CD4-positive, CD25-positive, alpha-beta regulatory T cell (primary cell): ENCODE results near the gene FAM219A. TPM values are rescaled to one million over a fixed set of nuclear protein-coding genes. Genes with fewer than 3 reads are reported as not detected.
"Not testable (repeated sequence)": the region's sequence is repeated elsewhere in the genome, so short reads cannot be mapped to it uniquely, and the experiment has no call there.

Experiments used
- ATAC-seq, 2 donors: fragments of 150-1000 bp; cut with Tn5 transposase; one replicate each; pipeline ENCODE4 v1.10.0; 2021; ENCODE audit warnings: low read depth in 2 of 2, moderate number of reproducible peaks in 2 of 2, moderate library complexity in 1 of 2
- DNase-seq, 3 donors: peaks; one replicate each; pipeline versions ENCODE4 v3.0.0 to v3.0.0-alpha.2; 2012 to 2022; ENCODE audit warnings: mixed read lengths in 1 of 3
- H3K27ac ChIP-seq: one replicate; pipeline ENCODE4 v1.7.0; 2013; ENCODE audit warnings: mild to moderate bottlenecking, low read length; ENCODE audit not compliant: insufficient read depth, poor library complexity, severe bottlenecking
- H3K27me3 ChIP-seq: one replicate; pipeline ENCODE4 v1.7.0; 2013; ENCODE audit warnings: low read length; ENCODE audit not compliant: control insufficient read depth, insufficient read depth
- H3K36me3 ChIP-seq: one replicate; pipeline ENCODE4 v1.7.0; 2013; ENCODE audit warnings: mild to moderate bottlenecking, low read length, moderate library complexity; ENCODE audit not compliant: control insufficient read depth, insufficient read depth
- H3K4me1 ChIP-seq: 2 replicates; pipeline ENCODE4 v1.7.0; 2013; ENCODE audit warnings: mild to moderate bottlenecking, low read length; ENCODE audit not compliant: insufficient read depth, control insufficient read depth, poor library complexity, severe bottlenecking
- H3K4me3 ChIP-seq: one replicate; pipeline ENCODE4 v1.7.0; 2013; ENCODE audit warnings: low read depth, mild to moderate bottlenecking, low read length, moderate library complexity
- H3K9me3 ChIP-seq, 2 experiments: 1 replicate in 1 of 2; 2 replicates in 1 of 2; pipeline ENCODE4 v1.7.0; 2013; ENCODE audit warnings: low read length in 2 of 2, mild to moderate bottlenecking in 1 of 2, moderate library complexity in 1 of 2; ENCODE audit not compliant: control insufficient read depth in 2 of 2
- H3K27ac Mint-ChIP-seq, 3 donors: one replicate each; pipeline ENCODE4 v1.8.0; 2020 to 2022; ENCODE audit warnings: mild to moderate bottlenecking in 3 of 3, mixed read lengths in 3 of 3, moderate library complexity in 2 of 3
- H3K27me3 Mint-ChIP-seq: one replicate; pipeline ENCODE4 v1.8.0; 2022; ENCODE audit warnings: mild to moderate bottlenecking, mixed read lengths
- H3K36me3 Mint-ChIP-seq: one replicate; pipeline ENCODE4 v1.8.0; 2020; ENCODE audit warnings: mixed read lengths
- H3K4me1 Mint-ChIP-seq, 4 donors: one replicate each; pipeline ENCODE4 v1.8.0; 2020 to 2022; ENCODE audit warnings: mixed read lengths in 4 of 4, mild to moderate bottlenecking in 1 of 4
- H3K4me3 Mint-ChIP-seq, 4 donors: one replicate each; pipeline ENCODE4 v1.8.0; 2020 to 2022; ENCODE audit warnings: mild to moderate bottlenecking in 4 of 4, mixed read lengths in 4 of 4, moderate library complexity in 3 of 4
- H3K9me3 Mint-ChIP-seq, 7 donors: one replicate each; pipeline ENCODE4 v1.8.0; 2020 to 2022; ENCODE audit warnings: mixed read lengths in 7 of 7, mild to moderate bottlenecking in 3 of 7, moderate library complexity in 2 of 7
- polyA plus RNA-seq, 4 donors: library from polyadenylated mRNA; unstranded; fragments of 300-500 nt; fragmentation: Illumina TruSeq; gene quantifications; one replicate each; pipeline ENCODE4 v1.2.3, GENCODE V29; 2021
- total RNA-seq: library from RNA; stranded (reverse); gene quantifications from one replicate; pipeline ENCODE4 v1.2.3, GENCODE V29; 2022

FAM219A gene
- total and polyA plus RNA-seq, 5 donors from 2014 or later = 0.70 to 16.9 (median 1.1) TPM

DNA sequence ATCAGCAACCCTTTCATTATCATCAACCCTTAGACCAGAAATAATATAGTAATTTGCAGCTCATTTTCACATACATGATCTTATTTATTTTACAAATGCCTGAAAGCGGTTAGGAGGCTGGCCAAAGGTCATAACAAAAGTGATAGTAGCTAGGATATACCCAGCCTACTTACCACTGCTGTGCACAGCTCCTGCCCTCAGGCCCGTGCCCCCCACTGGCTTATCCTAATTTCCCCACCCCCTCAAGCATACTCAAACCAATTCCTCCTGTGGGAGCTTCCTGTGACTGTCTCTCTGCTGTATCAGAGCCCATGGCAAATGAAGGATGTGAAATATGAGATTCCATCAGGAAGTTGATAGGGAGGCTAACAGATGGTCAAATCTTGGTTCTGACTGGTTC is 14.8 kb downstream of the FAM219A start:
- no peaks in the 10 kb centered on the region for H3K27me3 ChIP-seq
- H3K36me3 ChIP-seq = no peaks in the 10 kb centered on the region
- Mint-ChIP-seq H3K27me3 (no peaks in the 10 kb centered on the region), H3K9me3 (peaks cover 0 to 1% (median 0%) of the 10 kb centered on the region in 7 donors), H3K4me3 (no peak overlapping the region), H3K36me3 (peaks cover 8% of the 10 kb centered on the region), H3K27ac (peak overlapping the region in 1 of 3 donors; percentile 60), H3K4me1 (peaks cover 9 to 12% (median 9%) of the 10 kb centered on the region in 4 donors)
- no peak overlapping the region for H3K27ac ChIP-seq
- DNase-seq (no peak), ATAC-seq (no peak)
- no peaks in the 10 kb centered on the region for H3K9me3 ChIP-seq
- no peak overlapping the region for H3K4me3 ChIP-seq
- peaks cover 5% of the 10 kb centered on the region for H3K4me1 ChIP-seq

DNA sequence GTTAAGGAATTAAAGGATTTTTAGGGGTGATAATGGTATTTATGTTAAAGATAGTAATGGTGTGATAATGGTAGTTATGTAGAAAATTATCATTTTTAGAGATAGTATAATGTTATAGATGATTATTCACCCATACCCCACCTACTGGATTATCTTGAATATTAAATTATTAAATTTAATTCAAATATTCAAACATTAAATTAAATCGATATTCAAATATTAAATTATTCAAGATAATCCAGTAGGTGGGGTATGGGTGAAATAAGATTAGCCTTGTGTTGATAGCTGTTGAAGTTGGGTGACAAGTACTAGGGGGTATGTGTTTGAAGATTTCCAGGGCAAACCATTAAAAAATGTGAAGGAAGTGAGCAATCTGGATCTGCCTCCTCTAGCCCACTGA is 15.6 kb downstream of the FAM219A start:
- Histone ChIP-seq H3K4me3 (no peak overlapping the region), H3K27ac (no peak overlapping the region), H3K36me3 (no peaks in the 10 kb centered on the region), H3K27me3 (no peaks in the 10 kb centered on the region), H3K4me1 (peaks cover 5% of the 10 kb centered on the region), H3K9me3 (no peaks in the 10 kb centered on the region)
- Mint-ChIP-seq H3K27ac (peak overlapping the region in 1 of 3 donors; percentile 60), H3K9me3 (peaks cover 0 to 1% (median 0%) of the 10 kb centered on the region in 7 donors), H3K4me3 (no peak overlapping the region), H3K27me3 (no peaks in the 10 kb centered on the region), H3K36me3 (peaks cover 8% of the 10 kb centered on the region), H3K4me1 (peaks cover 9 to 12% (median 9%) of the 10 kb centered on the region in 4 donors)
- ATAC-seq (no peak), DNase-seq (no peak)

DNA sequence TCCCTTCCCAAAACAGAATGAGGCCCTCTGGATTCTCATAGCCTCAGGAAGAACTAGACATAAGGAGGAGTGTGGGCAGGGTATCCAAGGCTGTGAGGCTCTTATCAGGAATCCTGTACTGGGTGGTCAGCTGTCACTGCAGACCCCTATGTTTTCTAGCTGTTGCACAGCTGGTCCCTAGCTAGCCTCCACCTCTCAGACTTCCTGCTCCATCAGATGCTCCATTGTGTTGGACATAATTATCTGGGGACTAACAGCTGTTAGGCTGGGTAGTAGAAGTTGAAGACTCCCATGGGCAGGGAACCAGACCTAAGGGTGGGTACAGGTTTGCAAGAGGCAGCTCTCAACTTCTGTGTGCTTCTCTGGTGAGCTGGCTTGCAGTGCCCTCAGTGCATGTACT is 18.4 kb downstream of the FAM219A start:
- Histone ChIP-seq H3K27me3 (no peaks in the 10 kb centered on the region), H3K36me3 (no peaks in the 10 kb centered on the region), H3K27ac (no peak overlapping the region), H3K4me3 (no peak overlapping the region), H3K9me3 (no peaks in the 10 kb centered on the region), H3K4me1 (peaks cover 5% of the 10 kb centered on the region)
- DNase-seq (no peak), ATAC-seq (no peak)
- Mint-ChIP-seq H3K27me3 (no peaks in the 10 kb centered on the region), H3K27ac (no peak overlapping the region), H3K9me3 (peaks cover 0 to 1% (median 0%) of the 10 kb centered on the region in 7 donors), H3K36me3 (peaks cover 8% of the 10 kb centered on the region), H3K4me1 (peaks cover 9 to 12% (median 9%) of the 10 kb centered on the region in 4 donors), H3K4me3 (no peak overlapping the region)

DNA sequence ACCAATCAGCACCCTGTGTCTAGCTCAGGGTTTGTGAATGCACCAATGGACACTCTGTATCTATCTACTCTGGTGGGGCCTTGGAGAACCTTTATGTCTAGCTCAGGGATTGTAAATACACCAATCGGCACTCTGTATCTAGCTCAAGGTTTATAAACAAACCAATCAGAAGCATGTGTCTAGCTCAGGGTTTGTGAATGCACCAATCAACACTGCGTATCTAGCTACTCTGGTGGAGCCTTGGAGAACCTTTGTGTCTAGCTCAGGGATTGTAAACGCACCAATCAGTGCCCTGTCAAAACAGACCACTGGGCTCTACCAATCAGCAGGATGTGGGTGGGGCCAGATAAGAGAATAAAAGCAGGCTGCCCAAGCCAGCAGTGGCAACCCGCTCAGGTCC is 19.9 kb downstream of the FAM219A start:
- not testable (repeated sequence) for H3K27ac Mint-ChIP-seq, H3K4me3 Mint-ChIP-seq

DNA sequence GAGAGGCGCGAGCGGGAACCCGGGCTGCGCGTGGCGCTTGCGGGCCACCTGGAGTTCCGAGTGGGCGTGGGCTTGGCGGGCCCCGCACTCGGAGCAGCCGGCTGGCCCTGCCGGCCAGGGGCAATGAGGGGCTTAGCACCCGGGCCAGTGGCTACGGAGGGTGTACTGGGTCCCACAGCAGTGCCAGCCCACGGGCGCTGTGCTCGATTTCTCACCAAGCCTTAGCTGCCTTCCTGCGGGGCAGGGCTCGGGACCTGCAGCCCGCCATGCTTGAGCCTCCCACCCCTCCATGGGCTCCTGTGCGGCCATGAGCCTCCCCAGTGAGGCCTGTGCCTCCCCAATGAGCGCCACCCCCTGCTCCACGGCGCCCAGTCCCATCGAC is 20.5 kb downstream of the FAM219A start:
- H3K9me3 ChIP-seq, H3K27me3 ChIP-seq, DNase-seq, H3K4me1 ChIP-seq, H3K27ac ChIP-seq, H3K4me3 Mint-ChIP-seq, H3K27me3 Mint-ChIP-seq, H3K36me3 ChIP-seq, H3K27ac Mint-ChIP-seq, H3K9me3 Mint-ChIP-seq, ATAC-seq, H3K4me3 ChIP-seq, H3K36me3 Mint-ChIP-seq: not testable (repeated sequence)
- H3K4me1 Mint-ChIP-seq = peaks cover 9 to 12% (median 11%) of the 10 kb centered on the region in 4 donors

More for the DNA sequence above, 19.9 kb downstream of the FAM219A start:
- not testable (repeated sequence) for H3K27me3 ChIP-seq, H3K4me1 ChIP-seq, ATAC-seq, H3K4me3 ChIP-seq, H3K27me3 Mint-ChIP-seq, H3K36me3 ChIP-seq, H3K27ac ChIP-seq, H3K9me3 ChIP-seq, H3K9me3 Mint-ChIP-seq, DNase-seq, H3K36me3 Mint-ChIP-seq
- H3K4me1 Mint-ChIP-seq = peaks cover 9 to 12% (median 10%) of the 10 kb centered on the region in 4 donors

DNA sequence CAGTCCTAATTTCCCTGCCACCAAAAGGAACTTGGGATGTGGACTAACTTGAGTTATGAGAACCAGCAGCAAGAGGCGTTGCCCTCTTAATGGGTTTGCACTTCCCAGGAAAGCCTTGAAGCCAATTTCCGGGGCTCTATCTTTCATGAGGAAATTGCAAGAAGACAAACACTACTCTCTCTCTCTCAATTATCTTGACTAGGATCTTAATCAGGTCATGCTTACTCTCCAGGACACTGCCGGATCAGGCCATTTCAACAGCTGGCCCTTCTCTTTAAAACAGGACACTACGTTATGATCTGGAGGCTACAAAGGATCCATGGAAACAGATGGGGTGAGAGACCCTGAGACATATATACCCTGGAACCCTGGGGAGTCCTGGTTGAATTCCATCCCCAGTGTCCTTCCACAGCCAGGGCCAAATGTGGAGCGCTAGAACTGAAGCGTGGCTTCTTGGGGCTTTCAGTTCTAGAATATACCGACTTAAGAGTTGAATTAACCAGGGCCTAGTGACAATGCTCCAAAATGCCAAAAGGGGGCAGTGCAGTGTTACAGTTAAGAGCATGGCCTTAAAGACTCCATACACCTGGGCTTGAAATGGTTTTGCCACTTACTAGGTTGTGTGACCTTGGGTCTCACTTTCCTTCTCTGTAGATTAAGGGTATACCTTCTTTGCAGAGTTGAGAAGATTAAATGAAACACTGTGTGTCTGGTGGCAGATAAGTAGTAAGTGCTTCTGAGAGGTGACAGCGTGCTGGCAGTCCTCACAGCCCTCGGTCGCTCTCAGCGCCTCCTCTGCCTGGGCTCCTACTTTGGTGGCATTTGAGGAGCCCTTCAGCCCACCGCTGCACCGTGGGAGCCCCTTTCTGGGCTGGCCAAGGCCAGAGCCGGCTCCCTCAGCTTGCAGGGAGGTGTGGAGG is 21.1 kb downstream of the FAM219A start:
- H3K27me3 Mint-ChIP-seq = no peaks in the 10 kb centered on the region
- no peak overlapping the region for H3K4me3 Mint-ChIP-seq
- DNase-seq (peak; percentile 47 to 88 (median 72)), ATAC-seq (peak; percentile 83 to 86)
- Histone ChIP-seq H3K27ac (no peak overlapping the region), H3K27me3 (no peaks in the 10 kb centered on the region), H3K36me3 (no peaks in the 10 kb centered on the region), H3K9me3 (no peaks in the 10 kb centered on the region), H3K4me1 (peaks cover 5% of the 10 kb centered on the region), H3K4me3 (no peak overlapping the region)
- peaks cover 9 to 12% (median 11%) of the 10 kb centered on the region in 4 donors for H3K4me1 Mint-ChIP-seq
- peaks cover 0 to 1% (median 0%) of the 10 kb centered on the region in 7 donors for H3K9me3 Mint-ChIP-seq
- H3K36me3 Mint-ChIP-seq = peaks cover 11% of the 10 kb centered on the region
- no peak overlapping the region for H3K27ac Mint-ChIP-seq

DNA sequence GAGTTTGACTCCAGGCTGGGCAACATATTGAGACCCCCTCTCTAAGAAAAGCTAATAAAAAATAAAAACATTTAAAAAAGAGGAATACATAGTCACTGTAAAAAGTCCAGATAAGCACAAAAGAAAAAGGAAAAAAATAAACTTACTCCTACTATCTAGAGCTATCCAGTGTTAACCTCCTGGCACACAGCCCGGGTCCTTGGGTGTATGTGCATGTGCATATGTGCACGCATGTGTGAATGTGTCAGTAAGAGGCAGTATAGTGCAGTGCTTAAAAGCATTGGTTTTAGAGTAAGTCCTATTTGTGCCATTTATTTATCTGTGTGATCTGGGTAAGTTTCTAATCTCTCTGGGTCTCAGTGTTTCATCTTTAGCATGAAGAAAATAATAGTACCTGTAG is 26.7 kb downstream of the FAM219A start:
- Histone ChIP-seq H3K4me3 (no peak overlapping the region), H3K27ac (no peak overlapping the region), H3K27me3 (no peaks in the 10 kb centered on the region), H3K9me3 (no peaks in the 10 kb centered on the region), H3K4me1 (no peaks in the 10 kb centered on the region), H3K36me3 (no peaks in the 10 kb centered on the region)
- Mint-ChIP-seq H3K27ac (no peak overlapping the region), H3K36me3 (peaks cover 17% of the 10 kb centered on the region), H3K27me3 (no peaks in the 10 kb centered on the region), H3K4me1 (peaks cover 0 to 5% (median 0%) of the 10 kb centered on the region in 4 donors), H3K9me3 (no peaks in the 10 kb centered on the region), H3K4me3 (no peak overlapping the region)
- no peak for DNase-seq
- ATAC-seq = no peak
